ENCODE data around the gene COL15A1.

DNA sequence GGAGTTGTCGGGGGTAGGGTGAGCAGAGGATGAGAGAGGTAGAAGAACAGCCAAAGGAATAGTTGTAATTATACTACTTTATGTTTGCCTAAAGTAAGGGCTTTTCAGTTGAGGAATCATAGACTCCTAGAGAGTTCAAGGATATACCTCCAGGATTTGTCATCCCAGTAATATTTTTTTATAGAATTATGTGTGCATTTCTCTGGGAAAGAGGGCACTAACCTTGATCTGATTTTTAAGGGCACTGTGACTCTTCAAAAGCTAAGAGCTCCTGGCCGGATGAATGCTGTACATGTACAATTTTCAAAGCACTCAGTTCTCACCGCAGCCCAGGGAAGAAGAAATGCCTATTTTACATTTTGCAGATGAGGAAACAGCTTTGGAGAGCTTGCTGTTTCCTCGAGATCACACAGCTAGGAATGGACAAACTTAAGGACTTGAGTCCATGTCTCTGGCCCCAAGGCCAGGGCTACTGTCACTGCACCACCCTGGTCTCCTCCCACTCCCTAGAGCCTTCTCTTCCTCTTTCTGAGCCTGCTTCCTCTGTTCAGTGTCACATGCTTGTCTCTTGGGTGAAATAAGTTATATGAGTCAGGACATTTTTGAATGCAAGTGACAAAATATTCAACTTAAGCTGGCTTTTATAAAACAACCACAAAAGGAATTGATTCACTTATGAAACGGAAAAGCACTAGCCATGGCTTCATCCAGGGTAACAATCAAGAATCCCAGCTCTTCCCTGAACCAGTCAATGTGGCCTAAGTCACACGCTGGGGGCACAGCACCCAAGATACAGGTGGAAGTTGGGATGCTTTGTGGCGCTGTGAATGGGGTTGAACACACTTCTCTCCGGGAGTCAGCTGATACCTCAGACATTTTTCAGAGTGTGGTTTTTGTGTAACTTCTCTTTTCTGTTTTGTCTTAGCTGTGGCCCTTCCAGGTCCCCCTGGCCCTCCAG lies 115.5 kb downstream of the COL15A1 start:
- TF ChIP-seq, protein P1, sequence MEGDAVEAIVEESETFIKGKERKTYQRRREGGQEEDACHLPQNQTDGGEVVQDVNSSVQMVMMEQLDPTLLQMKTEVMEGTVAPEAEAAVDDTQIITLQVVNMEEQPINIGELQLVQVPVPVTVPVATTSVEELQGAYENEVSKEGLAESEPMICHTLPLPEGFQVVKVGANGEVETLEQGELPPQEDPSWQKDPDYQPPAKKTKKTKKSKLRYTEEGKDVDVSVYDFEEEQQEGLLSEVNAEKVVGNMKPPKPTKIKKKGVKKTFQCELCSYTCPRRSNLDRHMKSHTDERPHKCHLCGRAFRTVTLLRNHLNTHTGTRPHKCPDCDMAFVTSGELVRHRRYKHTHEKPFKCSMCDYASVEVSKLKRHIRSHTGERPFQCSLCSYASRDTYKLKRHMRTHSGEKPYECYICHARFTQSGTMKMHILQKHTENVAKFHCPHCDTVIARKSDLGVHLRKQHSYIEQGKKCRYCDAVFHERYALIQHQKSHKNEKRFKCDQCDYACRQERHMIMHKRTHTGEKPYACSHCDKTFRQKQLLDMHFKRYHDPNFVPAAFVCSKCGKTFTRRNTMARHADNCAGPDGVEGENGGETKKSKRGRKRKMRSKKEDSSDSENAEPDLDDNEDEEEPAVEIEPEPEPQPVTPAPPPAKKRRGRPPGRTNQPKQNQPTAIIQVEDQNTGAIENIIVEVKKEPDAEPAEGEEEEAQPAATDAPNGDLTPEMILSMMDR (optimal IDR thresholded peaks at IDR 0.05 in 1 of 3, IDR thresholded peaks at IDR 0.05 in 1 of 3, conservative IDR thresholded peaks at IDR 0.05 in 1 of 3; ENCODE audit: extremely low read depth in 1 of 3, insufficient read depth in 2 of 3, low read length in 3 of 3), result no peak
- TF ChIP-seq EZH2 (IDR thresholded peaks at IDR 0.05; ENCODE audit: low read length), result no peak
